Epithelial cell of esophagus (primary cell): ENCODE results near the gene RBFOX1.

Experiments
- DNase-seq: peaks from one replicate; pipeline ENCODE4 v3.0.0; 2010; ENCODE audit warnings: low read depth
- H3K4me3 ChIP-seq: 2 replicates; pipeline ENCODE4 v1.5.1; 2011; ENCODE audit warnings: mild to moderate bottlenecking, low read length, control low read depth
- TF ChIP-seq, protein P1 (sequence below): IDR thresholded peaks from 2 replicates; pipeline ENCODE4 v1.5.1; 2011; ENCODE audit warnings: low read depth, mild to moderate bottlenecking, low read length, control low read depth, inconsistent platforms; ENCODE audit not compliant: insufficient read depth; ENCODE audit errors: missing control alignments

The RBFOX1 gene

DNA sequence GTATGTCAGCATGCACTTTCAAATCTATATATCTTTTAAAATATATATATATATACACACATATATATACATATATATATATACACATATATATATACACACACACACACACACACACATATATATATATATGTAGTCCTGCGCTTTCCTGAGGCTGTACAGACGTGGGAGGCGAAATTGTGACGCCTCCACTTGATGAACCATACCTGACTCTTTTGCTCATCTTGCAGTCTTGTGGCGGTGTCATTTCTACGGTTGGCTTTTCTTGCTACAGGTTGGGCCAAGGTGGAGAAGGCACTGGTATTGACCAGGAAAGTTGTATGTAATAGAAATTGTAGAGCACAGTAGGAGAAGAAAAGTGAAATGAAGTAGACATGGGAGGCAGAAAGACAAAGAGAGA is 88.2 kb downstream of the RBFOX1 start:
- TF ChIP-seq, protein P1, sequence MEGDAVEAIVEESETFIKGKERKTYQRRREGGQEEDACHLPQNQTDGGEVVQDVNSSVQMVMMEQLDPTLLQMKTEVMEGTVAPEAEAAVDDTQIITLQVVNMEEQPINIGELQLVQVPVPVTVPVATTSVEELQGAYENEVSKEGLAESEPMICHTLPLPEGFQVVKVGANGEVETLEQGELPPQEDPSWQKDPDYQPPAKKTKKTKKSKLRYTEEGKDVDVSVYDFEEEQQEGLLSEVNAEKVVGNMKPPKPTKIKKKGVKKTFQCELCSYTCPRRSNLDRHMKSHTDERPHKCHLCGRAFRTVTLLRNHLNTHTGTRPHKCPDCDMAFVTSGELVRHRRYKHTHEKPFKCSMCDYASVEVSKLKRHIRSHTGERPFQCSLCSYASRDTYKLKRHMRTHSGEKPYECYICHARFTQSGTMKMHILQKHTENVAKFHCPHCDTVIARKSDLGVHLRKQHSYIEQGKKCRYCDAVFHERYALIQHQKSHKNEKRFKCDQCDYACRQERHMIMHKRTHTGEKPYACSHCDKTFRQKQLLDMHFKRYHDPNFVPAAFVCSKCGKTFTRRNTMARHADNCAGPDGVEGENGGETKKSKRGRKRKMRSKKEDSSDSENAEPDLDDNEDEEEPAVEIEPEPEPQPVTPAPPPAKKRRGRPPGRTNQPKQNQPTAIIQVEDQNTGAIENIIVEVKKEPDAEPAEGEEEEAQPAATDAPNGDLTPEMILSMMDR: no peak
- no peak for DNase-seq

DNA sequence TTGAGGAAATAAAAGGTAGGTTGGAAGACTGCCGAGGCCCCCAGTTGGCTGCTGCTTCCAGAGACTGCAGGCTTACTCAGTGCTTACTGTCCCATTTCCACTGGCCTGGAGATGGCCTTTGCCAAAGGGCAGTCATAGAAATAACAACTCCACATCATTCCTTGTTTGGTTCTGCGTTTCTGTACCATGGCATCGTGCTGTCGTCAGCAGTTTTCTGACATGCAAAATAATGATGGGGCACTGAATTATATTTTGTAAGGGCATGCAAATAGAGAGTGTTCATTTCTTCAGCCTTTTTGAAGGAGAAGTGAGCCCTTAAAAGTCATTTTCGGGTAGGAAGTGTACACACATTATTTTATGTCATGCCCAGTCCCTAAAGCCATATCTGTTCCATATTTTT is 88.9 kb downstream of the RBFOX1 start:
- H3K4me3 ChIP-seq: no peak overlapping the region
- no peak for DNase-seq
- TF ChIP-seq, protein P1: no peak

More for the DNA sequence above, 88.2 kb downstream of the RBFOX1 start:
- no peak overlapping the region for H3K4me3 ChIP-seq

DNA sequence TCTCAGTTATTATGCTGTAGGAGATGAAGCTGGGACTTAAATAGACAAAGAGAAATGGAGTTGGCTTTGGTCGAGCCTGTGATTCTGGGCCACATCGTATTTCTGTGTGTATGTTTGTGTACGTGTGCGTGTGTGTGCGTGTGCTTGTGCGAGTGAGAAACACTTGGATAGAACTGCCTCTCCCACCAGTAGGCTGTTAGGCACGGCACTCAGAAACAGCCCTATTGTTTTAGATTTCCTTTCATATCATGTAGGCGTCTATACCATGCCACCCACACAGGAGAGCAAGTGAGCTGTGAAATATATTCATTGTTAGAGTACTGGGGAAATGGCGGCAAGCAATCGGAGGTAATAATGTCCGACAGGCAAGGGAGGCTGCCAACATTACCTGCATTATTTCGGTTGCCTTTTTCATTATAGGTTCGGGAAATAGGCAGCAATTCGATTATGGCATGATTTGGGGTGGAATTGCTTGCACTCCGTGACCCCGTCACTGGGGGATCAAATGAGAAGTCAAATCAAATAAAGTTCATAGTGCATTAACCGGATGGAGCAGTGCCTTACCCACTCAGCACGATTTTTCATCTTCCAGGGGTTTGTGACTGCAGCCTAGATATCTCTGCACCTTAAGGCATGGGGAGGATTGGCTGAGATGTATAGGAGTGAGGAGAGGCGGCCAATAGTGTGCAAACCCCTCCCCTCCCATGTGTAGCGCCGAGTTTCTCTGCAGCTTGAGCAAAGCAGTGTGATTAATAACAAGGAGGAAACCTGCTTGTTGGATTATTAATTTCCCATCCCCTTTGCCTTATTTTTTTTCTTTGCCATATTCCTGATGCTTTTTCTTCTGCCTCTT is 89.6 kb downstream of the RBFOX1 start:
- H3K4me3 ChIP-seq: no peak overlapping the region
- TF ChIP-seq, protein P1: no peak
- DNase-seq: no peak

DNA sequence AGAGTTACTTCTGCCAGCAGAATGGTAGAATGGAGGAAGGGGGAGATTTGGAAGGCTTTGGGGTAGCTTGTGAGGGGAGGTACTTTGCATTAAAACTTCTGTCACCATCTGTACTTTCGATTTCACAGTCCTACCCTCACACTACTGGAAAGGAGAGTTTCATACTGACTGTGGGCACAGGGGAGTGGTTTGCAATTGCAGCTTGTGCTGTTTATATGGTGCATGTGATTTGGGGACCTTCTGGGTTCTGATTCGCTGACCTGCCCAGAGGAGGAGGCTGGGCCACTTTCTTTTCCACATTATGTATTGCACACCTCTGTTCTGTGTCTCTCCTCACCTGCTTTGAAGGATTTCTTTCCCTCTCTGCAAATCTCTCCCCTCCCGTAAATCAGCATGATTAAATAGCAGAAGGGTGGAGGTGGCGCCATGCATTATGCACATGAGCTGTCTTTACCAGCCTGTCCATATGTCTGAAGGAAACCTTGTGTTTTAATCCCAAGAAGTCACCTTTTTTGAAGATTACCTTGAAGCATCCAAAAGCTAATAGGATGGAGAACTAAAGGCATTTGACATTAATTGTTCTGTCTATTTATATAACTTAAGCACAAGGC is 90.9 kb downstream of the RBFOX1 start:
- TF ChIP-seq, protein P1: no peak
- DNase-seq: no peak
- H3K4me3 ChIP-seq: no peak overlapping the region

DNA sequence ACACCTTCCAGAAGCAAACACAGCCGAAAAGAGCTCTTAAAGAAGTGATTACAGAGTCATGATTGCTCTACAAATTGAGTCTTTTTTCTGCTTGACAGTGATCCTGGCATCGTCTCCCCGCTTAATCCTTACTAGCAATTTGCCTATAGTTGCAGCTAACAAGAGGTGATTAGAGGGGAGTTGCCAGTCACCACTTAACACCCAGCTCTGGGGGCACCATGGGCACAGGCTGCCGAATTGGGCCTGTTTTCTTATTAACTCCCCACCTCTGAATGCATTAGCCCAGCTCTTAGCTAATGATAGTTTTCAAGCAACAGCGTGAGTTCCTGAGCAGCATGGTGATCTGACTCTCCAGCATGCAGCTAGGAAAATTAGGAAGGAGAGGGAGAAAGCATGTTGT is 93.5 kb downstream of the RBFOX1 start:
- H3K4me3 ChIP-seq: no peak overlapping the region
- TF ChIP-seq, protein P1: no peak
- no peak for DNase-seq

DNA sequence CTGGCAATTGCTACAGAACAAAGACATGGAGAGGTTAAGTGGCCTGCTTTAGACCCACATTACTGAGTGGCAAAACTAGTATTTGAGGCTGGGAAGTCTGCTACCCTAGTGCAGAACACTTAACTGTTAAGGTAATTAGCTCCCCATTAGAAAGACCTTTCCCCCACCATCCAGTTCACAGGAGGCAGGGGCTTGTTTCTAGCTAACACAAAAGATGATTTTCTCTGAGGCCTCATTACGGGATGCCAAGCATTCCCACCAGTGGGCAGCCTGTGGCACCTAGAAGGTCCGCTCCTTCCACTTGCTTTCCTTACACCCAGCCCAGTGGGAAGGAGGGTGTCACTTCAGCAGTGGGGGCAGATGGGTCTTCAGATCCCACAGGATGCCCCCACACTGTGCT is 99.1 kb downstream of the RBFOX1 start:
- DNase-seq: no peak
- TF ChIP-seq, protein P1: no peak
- no peak overlapping the region for H3K4me3 ChIP-seq
